Fibroblast of mammary gland (primary cell): ENCODE results near the gene ALS2CL.

Experiments
- DNase-seq: peaks from one replicate; pipeline ENCODE4 v3.0.0-alpha.2; 2010; ENCODE audit warnings: low read depth
- H3K4me3 ChIP-seq: 2 replicates; pipeline ENCODE4 v1.5.1; 2011; ENCODE audit warnings: low read depth, mild to moderate bottlenecking, low read length, moderate library complexity; ENCODE audit not compliant: control insufficient read depth
- TF ChIP-seq, protein P1 (sequence below): conservative IDR thresholded peaks from 2 replicates; pipeline ENCODE4 v1.5.1; 2011; ENCODE audit warnings: low read depth, low read length, inconsistent platforms; ENCODE audit not compliant: control insufficient read depth, insufficient read depth

ALS2CL gene

DNA sequence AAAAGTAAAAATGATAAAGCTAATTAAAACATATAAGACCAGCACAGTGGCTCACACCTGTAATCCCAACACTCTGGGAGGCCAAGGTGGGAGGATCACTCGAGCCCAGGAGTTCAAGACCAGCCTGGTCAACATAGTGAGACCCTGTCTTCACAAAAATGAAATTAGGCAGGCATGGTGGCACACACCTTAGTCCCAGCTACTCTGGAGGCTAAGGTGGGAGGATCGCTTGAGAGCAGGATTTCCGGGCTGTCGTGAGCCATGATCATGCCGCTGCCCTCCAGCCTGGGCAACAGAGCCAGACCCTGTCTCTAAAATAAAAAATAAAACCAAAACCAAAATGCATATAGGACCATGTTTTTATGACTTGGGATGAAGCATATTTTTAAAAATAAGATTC is 29.0 kb upstream of the ALS2CL start:
- no peak overlapping the region for H3K4me3 ChIP-seq
- no peak for DNase-seq
- TF ChIP-seq, protein P1, sequence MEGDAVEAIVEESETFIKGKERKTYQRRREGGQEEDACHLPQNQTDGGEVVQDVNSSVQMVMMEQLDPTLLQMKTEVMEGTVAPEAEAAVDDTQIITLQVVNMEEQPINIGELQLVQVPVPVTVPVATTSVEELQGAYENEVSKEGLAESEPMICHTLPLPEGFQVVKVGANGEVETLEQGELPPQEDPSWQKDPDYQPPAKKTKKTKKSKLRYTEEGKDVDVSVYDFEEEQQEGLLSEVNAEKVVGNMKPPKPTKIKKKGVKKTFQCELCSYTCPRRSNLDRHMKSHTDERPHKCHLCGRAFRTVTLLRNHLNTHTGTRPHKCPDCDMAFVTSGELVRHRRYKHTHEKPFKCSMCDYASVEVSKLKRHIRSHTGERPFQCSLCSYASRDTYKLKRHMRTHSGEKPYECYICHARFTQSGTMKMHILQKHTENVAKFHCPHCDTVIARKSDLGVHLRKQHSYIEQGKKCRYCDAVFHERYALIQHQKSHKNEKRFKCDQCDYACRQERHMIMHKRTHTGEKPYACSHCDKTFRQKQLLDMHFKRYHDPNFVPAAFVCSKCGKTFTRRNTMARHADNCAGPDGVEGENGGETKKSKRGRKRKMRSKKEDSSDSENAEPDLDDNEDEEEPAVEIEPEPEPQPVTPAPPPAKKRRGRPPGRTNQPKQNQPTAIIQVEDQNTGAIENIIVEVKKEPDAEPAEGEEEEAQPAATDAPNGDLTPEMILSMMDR, result no peak

DNA sequence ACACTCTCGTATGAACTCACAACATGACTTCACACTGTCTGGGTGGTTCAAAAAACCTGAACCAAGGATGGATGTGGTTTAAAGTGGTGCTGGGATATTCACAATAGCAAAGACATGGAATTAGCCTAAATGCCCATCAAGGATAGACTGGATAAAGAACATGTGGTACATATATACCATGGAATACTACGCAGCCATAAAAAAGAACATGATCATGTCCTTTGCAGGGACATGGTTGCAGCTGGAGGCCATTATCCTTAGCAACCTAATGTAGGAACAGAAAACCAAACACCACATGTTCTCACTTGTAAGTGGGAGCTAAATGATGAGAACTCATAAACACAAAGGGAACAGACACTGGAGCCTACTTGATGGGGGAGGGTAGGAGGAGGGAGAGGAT is 27.5 kb upstream of the ALS2CL start:
- TF ChIP-seq, protein P1, result no peak
- H3K4me3 ChIP-seq, result no peak overlapping the region
- no peak for DNase-seq

DNA sequence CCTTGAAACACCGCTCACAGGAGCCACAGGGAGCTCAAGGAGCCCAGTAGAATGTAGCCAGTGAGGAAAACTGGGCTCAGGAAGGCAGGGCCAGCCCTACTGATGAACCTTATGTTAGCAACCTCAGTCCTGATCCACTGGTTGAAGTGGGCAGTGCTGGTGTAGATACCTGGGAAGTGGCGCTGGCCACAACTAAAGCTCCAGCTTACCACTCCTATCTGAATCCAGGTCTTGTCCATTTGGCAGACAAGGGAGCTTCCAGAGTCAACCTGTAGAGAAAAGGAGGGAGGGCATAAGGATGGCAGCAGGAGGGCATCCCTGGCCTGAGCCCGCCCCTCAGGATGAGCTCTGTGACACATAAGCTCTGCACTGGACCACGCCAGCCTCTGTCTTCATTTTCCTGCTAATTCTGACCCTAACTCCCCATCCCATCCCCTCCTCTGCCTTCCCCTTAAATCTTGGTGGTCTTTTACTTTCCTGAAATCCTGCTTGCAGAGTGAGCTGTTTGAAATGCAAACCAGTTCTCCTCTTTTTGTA is 26.3 kb upstream of the ALS2CL start:
- no peak for DNase-seq
- TF ChIP-seq, protein P1, result no peak
- no peak overlapping the region for H3K4me3 ChIP-seq

DNA sequence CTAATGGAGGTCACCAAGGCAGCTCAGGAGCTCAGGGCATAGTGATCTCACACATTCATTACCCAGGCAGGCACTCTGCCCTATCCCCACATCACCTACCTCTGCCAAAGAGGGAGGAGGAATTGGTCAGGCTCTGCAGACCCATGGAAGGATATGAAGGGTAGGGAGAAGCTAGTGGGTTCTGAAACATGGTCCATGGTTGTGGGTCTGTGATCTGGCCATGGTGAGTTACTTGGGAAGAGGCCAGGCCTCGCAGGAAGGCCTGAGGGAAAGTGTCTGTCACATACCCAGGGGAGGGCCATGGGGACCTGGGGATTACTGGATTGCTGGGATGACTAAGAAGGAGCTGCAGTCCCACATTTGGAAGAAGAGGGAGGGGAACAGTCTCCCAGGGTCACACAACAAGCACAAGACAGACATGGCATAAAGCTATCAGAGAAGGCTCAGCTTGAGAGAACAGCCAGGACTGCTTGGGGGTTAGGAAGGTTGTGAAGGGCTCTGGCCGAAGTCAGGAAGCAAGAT is 25.6 kb upstream of the ALS2CL start:
- DNase-seq, result no peak
- TF ChIP-seq, protein P1, result no peak
- H3K4me3 ChIP-seq, result no peak overlapping the region

DNA sequence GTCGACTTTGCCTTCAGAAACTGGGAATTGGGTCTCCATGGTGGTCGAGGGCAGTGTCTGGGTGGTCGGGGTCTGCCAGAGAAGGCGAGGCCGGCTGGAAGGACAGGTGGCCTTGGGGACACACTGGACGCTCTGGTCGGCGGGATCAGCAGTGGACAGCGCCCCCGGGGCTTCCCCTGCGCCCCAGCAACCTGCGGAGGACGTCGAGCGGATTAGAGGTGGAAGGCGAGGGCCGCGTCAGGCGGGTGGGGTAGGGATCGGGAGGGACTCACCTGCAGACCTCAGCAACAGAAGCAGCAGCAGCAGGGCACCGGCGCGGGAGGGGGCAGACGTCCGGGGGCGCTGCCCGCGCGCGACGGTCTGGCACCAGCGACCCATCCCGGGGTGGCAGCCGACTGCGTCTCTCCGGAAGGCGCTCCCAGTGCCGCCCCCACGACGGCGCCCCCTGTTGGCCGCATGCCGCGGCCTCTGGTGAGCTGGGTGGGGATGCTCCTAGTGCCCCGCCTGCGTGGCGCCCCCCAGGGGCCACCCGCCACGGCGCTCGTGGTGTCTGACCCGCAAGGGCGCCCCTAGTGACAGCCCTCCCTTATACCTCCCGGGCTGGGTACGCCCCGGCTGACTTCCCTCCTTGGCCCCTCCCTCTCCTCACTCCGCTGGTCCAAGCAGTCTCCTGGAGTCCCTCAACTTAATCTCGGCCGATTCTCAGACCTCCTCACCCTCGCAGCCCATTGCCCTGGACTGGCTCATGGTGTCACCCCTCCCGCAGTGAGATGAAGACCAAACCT is 24.2 kb upstream of the ALS2CL start, which contains the start of gene PRSS50:
Gene PRSS50, minus strand, starts transcription at position 423 of the 785 bp plus-strand sequence. Its CDS starts 45 bp downstream, at position 378.
- TF ChIP-seq, protein P1, result no peak
- no peak for DNase-seq
- no peak within 1 kb of the TSS for H3K4me3 ChIP-seq

DNA sequence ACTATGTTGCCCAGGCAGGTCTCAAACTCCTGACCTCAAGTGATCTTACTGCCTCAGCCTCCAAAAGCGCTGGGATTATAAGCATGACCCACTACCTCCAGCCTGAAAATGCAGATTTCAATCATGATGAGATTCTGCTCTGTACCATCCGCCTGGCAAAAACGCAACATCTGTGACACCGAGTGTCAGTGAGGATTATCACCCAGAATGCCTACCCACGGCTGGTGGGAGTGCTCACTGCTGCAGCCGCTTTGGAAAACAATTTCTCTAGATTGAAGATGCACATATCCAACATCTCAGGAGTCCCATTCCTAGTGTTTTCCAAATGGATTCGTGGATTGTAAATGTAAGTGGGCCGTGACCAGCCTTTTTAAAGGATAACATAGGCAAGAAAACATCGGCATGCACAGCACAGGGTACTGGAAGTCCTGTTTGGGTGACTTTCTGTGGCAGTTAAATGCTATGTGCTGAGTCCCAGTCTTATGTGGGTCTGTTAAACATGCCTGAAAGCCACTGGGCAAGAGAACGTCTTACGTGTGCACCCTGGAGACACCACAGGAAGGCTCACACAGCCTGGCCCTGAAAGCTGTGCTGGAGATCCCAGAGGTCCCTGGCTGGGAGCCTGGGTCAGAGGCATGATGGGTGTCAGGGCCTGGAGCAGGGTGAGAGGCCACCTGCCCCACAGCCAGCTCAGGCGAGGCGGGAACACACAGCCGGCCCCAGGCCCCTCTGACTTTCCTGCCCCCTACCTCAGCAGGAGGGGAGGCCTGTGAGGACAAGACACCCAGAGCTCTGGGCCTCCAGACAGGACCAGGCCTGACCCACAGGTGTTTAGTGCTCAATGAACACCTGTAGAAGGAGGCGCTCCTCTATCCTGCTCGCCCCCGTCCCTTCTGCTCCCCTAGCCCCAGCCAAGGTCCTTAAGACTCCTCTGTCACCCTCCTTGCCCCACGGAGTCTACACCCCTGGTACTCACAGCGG is 23.3 kb upstream of the ALS2CL start:
- TF ChIP-seq, protein P1, result no peak
- no peak for DNase-seq
- no peak overlapping the region for H3K4me3 ChIP-seq
